Endothelial cell (in vitro differentiated cells): ENCODE data around the gene DENND1A. TPM values are rescaled to one million over a fixed set of nuclear protein-coding genes. Genes with fewer than 3 reads are reported as not detected.

ENCODE experiments used
- DNase-seq: peaks from one replicate; pipeline ENCODE4 v3.0.0; 2021; ENCODE audit warnings: low spot score
- H3K27ac Mint-ChIP-seq: one replicate; pipeline ENCODE4 v1.8.0; 2021; ENCODE audit warnings: mixed read lengths, inconsistent platforms; ENCODE audit not compliant: unreplicated experiment
- H3K27me3 Mint-ChIP-seq: one replicate; pipeline ENCODE4 v1.8.0; 2021; ENCODE audit warnings: mild to moderate bottlenecking, moderate library complexity, mixed read lengths, inconsistent platforms; ENCODE audit not compliant: unreplicated experiment
- H3K36me3 Mint-ChIP-seq: one replicate; pipeline ENCODE4 v1.8.0; 2021; ENCODE audit warnings: mild to moderate bottlenecking, low read depth, mixed read lengths, inconsistent platforms; ENCODE audit not compliant: unreplicated experiment
- H3K4me1 Mint-ChIP-seq: one replicate; pipeline ENCODE4 v1.8.0; 2021; ENCODE audit warnings: mild to moderate bottlenecking, mixed read lengths, inconsistent platforms; ENCODE audit not compliant: unreplicated experiment
- H3K4me3 Mint-ChIP-seq: one replicate; pipeline ENCODE4 v1.8.0; 2021; ENCODE audit warnings: mild to moderate bottlenecking, mixed read lengths, inconsistent platforms; ENCODE audit not compliant: unreplicated experiment
- H3K9me3 Mint-ChIP-seq: one replicate; pipeline ENCODE4 v1.8.0; 2021; ENCODE audit warnings: mixed read lengths, inconsistent platforms; ENCODE audit not compliant: unreplicated experiment
- CTCF ChIP-seq: fragments of 200-600 bp; sonication (generic); IDR thresholded peaks from one replicate; pipeline ENCODE4 v1.5.0; 2021; ENCODE audit warnings: antibody characterized with exemption; ENCODE audit not compliant: unreplicated experiment
- total RNA-seq: library from RNA; stranded (reverse); fragmentation: NEBNext Ultra II Directional; extraction: Animal tissue kit (Norgen Biotek cat#: 25700); gene quantifications from one replicate; pipeline ENCODE4 v1.2.1, GENCODE V29; 2021; ENCODE audit not compliant: unreplicated experiment

Gene DENND1A
- total RNA-seq, 1 donor from 2014 or later = 14.1 TPM

- Mint-ChIP-seq H3K36me3 (peaks cover 5% of the 10 kb centered on the region), H3K4me3 (no peak overlapping the region), H3K27ac (no peak overlapping the region), H3K4me1 (peaks cover 15% of the 10 kb centered on the region), H3K27me3 (peaks cover 6% of the 10 kb centered on the region), H3K9me3 (no peaks in the 10 kb centered on the region)
- DNase-seq = no peak
- no peak for TF ChIP-seq CTCF
Measured at GRCh38 chr9:123933440-123934212, 3.7 kb upstream of the DENND1A start.

GRCh38 chr9:123929177-123929869, 603 bp downstream of the DENND1A start:
- H3K27me3 Mint-ChIP-seq = peaks cover 8% of the 10 kb centered on the region
- no peaks in the 10 kb centered on the region for H3K9me3 Mint-ChIP-seq
- peaks cover 5% of the 10 kb centered on the region for H3K36me3 Mint-ChIP-seq
- H3K4me3 Mint-ChIP-seq = peak overlapping the region; percentile 91
- no peak for DNase-seq
- H3K27ac Mint-ChIP-seq = peak overlapping the region; percentile 4
- peaks cover 33% of the 10 kb centered on the region for H3K4me1 Mint-ChIP-seq
- TF ChIP-seq CTCF = no peak

- H3K27me3 Mint-ChIP-seq = peaks cover 8% of the 10 kb centered on the region
- H3K36me3 Mint-ChIP-seq = peaks cover 5% of the 10 kb centered on the region
- no peaks in the 10 kb centered on the region for H3K9me3 Mint-ChIP-seq
- H3K4me3 Mint-ChIP-seq = peak overlapping the region; percentile 91
- H3K4me1 Mint-ChIP-seq = peaks cover 33% of the 10 kb centered on the region
- TF ChIP-seq CTCF = no peak
- H3K27ac Mint-ChIP-seq = peak overlapping the region; percentile 4
- no peak for DNase-seq
Measured at GRCh38 chr9:123928533-123929176, 1.3 kb downstream of the DENND1A start.

GRCh38 chr9:123927625-123928532, 2.0 kb downstream of the DENND1A start:
- peaks cover 38% of the 10 kb centered on the region for H3K4me1 Mint-ChIP-seq

More at GRCh38 chr9:123927625-123928532, 2.0 kb downstream of the DENND1A start:
- no peak for TF ChIP-seq CTCF
- Mint-ChIP-seq H3K4me3 (no peak overlapping the region), H3K36me3 (peaks cover 5% of the 10 kb centered on the region), H3K27me3 (peaks cover 8% of the 10 kb centered on the region), H3K9me3 (no peaks in the 10 kb centered on the region), H3K27ac (no peak overlapping the region)
- DNase-seq = no peak
